H9 (cell line): ENCODE measurements around the gene RABGAP1. TPM values are rescaled to one million over a fixed set of nuclear protein-coding genes. Genes with fewer than 3 reads are reported as not detected.

ENCODE experiments used
- DNase-seq: peaks from one replicate; pipeline ENCODE4 v3.0.0-alpha.2; 2017
- H2AFZ ChIP-seq: one replicate; pipeline ENCODE4 v1.6.1; 2013; ENCODE audit warnings: mild to moderate bottlenecking, low read length, control low read depth, moderate library complexity
- H2AK5ac ChIP-seq: 2 replicates; pipeline ENCODE4 v1.6.1; 2013; ENCODE audit warnings: low read length, control low read depth, mixed read lengths; ENCODE audit not compliant: insufficient read length
- H2BK120ac ChIP-seq: one replicate; pipeline ENCODE4 v1.6.1; 2013; ENCODE audit warnings: low read depth, mild to moderate bottlenecking, low read length, control low read depth, inconsistent platforms; ENCODE audit not compliant: poor library complexity, severe bottlenecking
- H2BK12ac ChIP-seq: 2 replicates; pipeline ENCODE4 v1.6.1; 2013; ENCODE audit warnings: low read length, control low read depth, mixed read lengths, low read depth; ENCODE audit not compliant: insufficient read length
- H2BK15ac ChIP-seq: 2 replicates; pipeline ENCODE4 v1.6.1; 2013; ENCODE audit warnings: low read depth, low read length, control low read depth
- H2BK20ac ChIP-seq: one replicate; pipeline ENCODE4 v1.6.1; 2013; ENCODE audit warnings: low read depth, mild to moderate bottlenecking, low read length, control low read depth, inconsistent platforms; ENCODE audit not compliant: poor library complexity, severe bottlenecking
- H2BK5ac ChIP-seq: 2 replicates; pipeline ENCODE4 v1.6.1; 2013; ENCODE audit warnings: low read length, control low read depth, mixed read lengths; ENCODE audit not compliant: insufficient read length
- H3K14ac ChIP-seq: 2 replicates; pipeline ENCODE4 v1.6.1; 2013; ENCODE audit warnings: low read length, control low read depth; ENCODE audit not compliant: insufficient read depth
- H3K18ac ChIP-seq: 2 replicates; pipeline ENCODE4 v1.6.1; 2013; ENCODE audit warnings: low read depth, mild to moderate bottlenecking, mixed read lengths, low read length, control low read depth; ENCODE audit not compliant: insufficient read length
- H3K23ac ChIP-seq: 2 replicates; pipeline ENCODE4 v1.6.1; 2013; ENCODE audit warnings: low read length, control low read depth, mixed read lengths, low read depth; ENCODE audit not compliant: insufficient read length
- H3K23me2 ChIP-seq: 2 replicates; pipeline ENCODE4 v1.6.1; 2013; ENCODE audit warnings: low read depth, mild to moderate bottlenecking, mixed read lengths, low read length, control low read depth; ENCODE audit not compliant: insufficient read length, poor library complexity, severe bottlenecking
- H3K27ac ChIP-seq: 2 replicates; pipeline ENCODE4 v1.5.1; 2013; ENCODE audit warnings: low read length, control low read depth, mixed read lengths, low read depth; ENCODE audit not compliant: insufficient read length
- H3K27me3 ChIP-seq: 2 replicates; pipeline ENCODE4 v1.6.1; 2013; ENCODE audit warnings: low read length, control low read depth, inconsistent platforms; ENCODE audit not compliant: insufficient read depth
- H3K4ac ChIP-seq: 2 replicates; pipeline ENCODE4 v1.6.1; 2013; ENCODE audit warnings: low read depth, mild to moderate bottlenecking, control low read depth, inconsistent platforms, low read length, moderate library complexity
- H3K4me1 ChIP-seq: 2 replicates; pipeline ENCODE4 v1.6.1; 2013; ENCODE audit warnings: low read length, control low read depth, inconsistent platforms; ENCODE audit not compliant: insufficient read depth
- H3K4me2 ChIP-seq: 2 replicates; pipeline ENCODE4 v1.6.1; 2013; ENCODE audit warnings: low read length, control low read depth, mixed read lengths; ENCODE audit not compliant: insufficient read length, insufficient read depth
- H3K56ac ChIP-seq: 2 replicates; pipeline ENCODE4 v1.6.1; 2013; ENCODE audit warnings: low read depth, mild to moderate bottlenecking, mixed read lengths, low read length, control low read depth; ENCODE audit not compliant: insufficient read length
- H3K79me1 ChIP-seq: 2 replicates; pipeline ENCODE4 v1.6.1; 2013; ENCODE audit warnings: low read depth, mild to moderate bottlenecking, moderate library complexity, low read length, control low read depth, inconsistent platforms; ENCODE audit not compliant: insufficient read depth, poor library complexity, severe bottlenecking
- H3K79me2 ChIP-seq: 2 replicates; pipeline ENCODE4 v1.6.1; 2013; ENCODE audit warnings: low read length, control low read depth, inconsistent platforms; ENCODE audit not compliant: insufficient read depth
- H3K9ac ChIP-seq: 2 replicates; pipeline ENCODE4 v1.6.1; 2013; ENCODE audit warnings: low read length, control low read depth, mixed read lengths; ENCODE audit not compliant: insufficient read length; ENCODE audit errors: extremely low read depth
- H3K9me3 ChIP-seq: one replicate; pipeline ENCODE4 v1.6.1; 2013; ENCODE audit warnings: low read depth, low read length, inconsistent platforms; ENCODE audit not compliant: control insufficient read depth
- H3T11ph ChIP-seq: one replicate; pipeline ENCODE4 v1.6.1; 2013; ENCODE audit warnings: mild to moderate bottlenecking, low read length, control low read depth, inconsistent platforms
- H4K20me1 ChIP-seq: one replicate; pipeline ENCODE4 v1.6.1; 2013; ENCODE audit not compliant: control insufficient read depth, insufficient read length, insufficient read depth
- H4K5ac ChIP-seq: 2 replicates; pipeline ENCODE4 v1.6.1; 2013; ENCODE audit warnings: low read depth, mild to moderate bottlenecking, mixed read lengths, low read length, control low read depth; ENCODE audit not compliant: insufficient read length
- H4K8ac ChIP-seq: replicated peaks from 2 replicates; pipeline ENCODE4 v1.6.1; 2013; ENCODE audit warnings: low read length, control low read depth, mixed read lengths, low read depth; ENCODE audit not compliant: insufficient read length
- H4K91ac ChIP-seq: 2 replicates; pipeline ENCODE4 v1.6.1; 2013; ENCODE audit warnings: low read depth, mild to moderate bottlenecking, moderate library complexity, mixed read lengths, low read length, control low read depth; ENCODE audit not compliant: insufficient read length
- H3K27ac Mint-ChIP-seq, 3 experiments: 2 replicates in 2 of 3; 3 replicates in 1 of 3; pipeline ENCODE4 v1.8.0; 2020 to 2021; ENCODE audit warnings: mixed read lengths in 3 of 3, mild to moderate bottlenecking in 1 of 3, moderate library complexity in 1 of 3
- H3K27me3 Mint-ChIP-seq: 2 replicates; pipeline ENCODE4 v1.8.0; 2021; ENCODE audit warnings: low read depth, mild to moderate bottlenecking, moderate library complexity, mixed read lengths
- H3K36me3 Mint-ChIP-seq, 3 experiments: 2 replicates in 2 of 3; 3 replicates in 1 of 3; pipeline ENCODE4 v1.8.0; 2020 to 2021; ENCODE audit warnings: low read depth in 3 of 3, mixed read lengths in 3 of 3; ENCODE audit not compliant: insufficient read depth in 1 of 3
- H3K4me1 Mint-ChIP-seq, 2 experiments: 2 replicates each; pipeline ENCODE4 v1.8.0; 2020; ENCODE audit warnings: mixed read lengths in 2 of 2
- H3K4me3 Mint-ChIP-seq, 2 experiments: 2 replicates in 1 of 2; 3 replicates in 1 of 2; pipeline ENCODE4 v1.8.0; 2020 to 2021; ENCODE audit warnings: mild to moderate bottlenecking in 2 of 2, mixed read lengths in 2 of 2, moderate library complexity in 1 of 2
- H3K9me3 Mint-ChIP-seq, 2 experiments: 2 replicates in 1 of 2; 3 replicates in 1 of 2; pipeline ENCODE4 v1.8.0; 2020; ENCODE audit warnings: mild to moderate bottlenecking in 2 of 2, mixed read lengths in 2 of 2, moderate library complexity in 1 of 2
- WGBS: extraction: QIAGEN DNeasy Blood & Tissue Kit; methylation state at CpG from one replicate; pipeline ENCODE4 v1.1.7; 2013; ENCODE audit warnings: missing lambda C conversion rate, low lambda C conversion rate, mixed read lengths; ENCODE audit not compliant: insufficient read length; ENCODE audit errors: extremely low coverage; 5-methylcytosine and 5-hydroxymethylcytosine counted together
- total RNA-seq: library from RNA; stranded (reverse); gene quantifications from 2 replicates; pipeline ENCODE4 v1.2.1, GENCODE V29; 2021
- TF ChIP-seq, protein P1 (sequence below): fragments of 200-600 bp; sonication (generic); conservative IDR thresholded peaks from 3 replicates; pipeline ENCODE4 v1.8.0; 2021; ENCODE audit warnings: antibody characterized with exemption, mild to moderate bottlenecking

Gene RABGAP1
- total RNA-seq, 1 experiment from 2014 or later, result 31.6 TPM

DNA sequence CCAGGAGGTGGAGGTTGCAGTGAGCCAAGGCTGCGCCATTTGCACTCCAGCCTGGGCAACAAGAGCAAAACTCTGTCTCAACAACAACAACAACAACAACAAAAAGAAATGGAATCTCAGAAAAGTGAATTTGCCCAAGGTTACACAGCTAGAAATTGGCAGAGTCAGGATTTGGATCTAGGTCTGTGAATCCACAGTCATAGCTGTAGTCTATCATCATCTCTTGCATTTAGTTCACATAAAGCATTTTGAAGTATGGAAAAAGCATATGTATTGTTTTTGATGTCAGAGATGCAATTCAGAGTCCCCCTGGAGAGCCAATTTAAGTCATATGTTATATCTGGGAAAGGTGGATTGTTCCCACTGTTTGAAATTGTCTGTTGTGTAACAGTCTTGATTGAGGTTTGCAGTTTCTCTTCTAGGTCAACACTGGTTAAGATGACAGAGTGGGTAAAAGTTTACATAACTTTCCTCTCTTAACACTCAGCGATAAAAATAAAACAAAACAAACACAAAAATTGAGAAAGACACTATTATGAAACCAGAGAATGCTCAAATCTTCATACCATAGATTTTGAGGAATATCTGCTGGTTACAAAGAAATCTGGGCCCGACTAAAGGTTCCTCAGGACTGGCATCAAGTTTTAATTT lies 71.2 kb downstream of the RABGAP1 start:
- H4K91ac ChIP-seq, result no peak overlapping the region
- H3T11ph ChIP-seq, result no peak overlapping the region
- no peaks in the 10 kb centered on the region for H3K79me1 ChIP-seq
- H2AK5ac ChIP-seq, result no peak overlapping the region
- H2BK12ac ChIP-seq, result no peak overlapping the region
- no peaks in the 10 kb centered on the region for H3K79me2 ChIP-seq
- H3K27me3 ChIP-seq, result no peaks in the 10 kb centered on the region
- Mint-ChIP-seq H3K4me1 (no peaks in the 10 kb centered on the region), H3K4me3 (no peak overlapping the region), H3K9me3 (no peaks in the 10 kb centered on the region), H3K36me3 (peaks cover 27 to 62% (median 44%) of the 10 kb centered on the region in 3 experiments), H3K27ac (no peak overlapping the region; a peak in 1 of 7 replicates), H3K27me3 (no peaks in the 10 kb centered on the region)
- no peaks in the 10 kb centered on the region for H3K23me2 ChIP-seq
- no CpG with 5 or more reads among the region's 3 CpGs for WGBS
- H2BK15ac ChIP-seq, result no peak overlapping the region
- H3K14ac ChIP-seq, result no peak overlapping the region
- H4K20me1 ChIP-seq, result no peaks in the 10 kb centered on the region
- H3K4me1 ChIP-seq, result no peaks in the 10 kb centered on the region
- H3K4me2 ChIP-seq, result no peak overlapping the region
- H2AFZ ChIP-seq, result no peak overlapping the region
- H3K27ac ChIP-seq, result no peak overlapping the region
- H3K9me3 ChIP-seq, result no peaks in the 10 kb centered on the region
- H3K18ac ChIP-seq, result no peak overlapping the region
- DNase-seq, result no peak
- no peak overlapping the region for H3K4ac ChIP-seq
- H3K9ac ChIP-seq, result no peak overlapping the region
- TF ChIP-seq, protein P1, sequence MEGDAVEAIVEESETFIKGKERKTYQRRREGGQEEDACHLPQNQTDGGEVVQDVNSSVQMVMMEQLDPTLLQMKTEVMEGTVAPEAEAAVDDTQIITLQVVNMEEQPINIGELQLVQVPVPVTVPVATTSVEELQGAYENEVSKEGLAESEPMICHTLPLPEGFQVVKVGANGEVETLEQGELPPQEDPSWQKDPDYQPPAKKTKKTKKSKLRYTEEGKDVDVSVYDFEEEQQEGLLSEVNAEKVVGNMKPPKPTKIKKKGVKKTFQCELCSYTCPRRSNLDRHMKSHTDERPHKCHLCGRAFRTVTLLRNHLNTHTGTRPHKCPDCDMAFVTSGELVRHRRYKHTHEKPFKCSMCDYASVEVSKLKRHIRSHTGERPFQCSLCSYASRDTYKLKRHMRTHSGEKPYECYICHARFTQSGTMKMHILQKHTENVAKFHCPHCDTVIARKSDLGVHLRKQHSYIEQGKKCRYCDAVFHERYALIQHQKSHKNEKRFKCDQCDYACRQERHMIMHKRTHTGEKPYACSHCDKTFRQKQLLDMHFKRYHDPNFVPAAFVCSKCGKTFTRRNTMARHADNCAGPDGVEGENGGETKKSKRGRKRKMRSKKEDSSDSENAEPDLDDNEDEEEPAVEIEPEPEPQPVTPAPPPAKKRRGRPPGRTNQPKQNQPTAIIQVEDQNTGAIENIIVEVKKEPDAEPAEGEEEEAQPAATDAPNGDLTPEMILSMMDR, result no peak
- H2BK5ac ChIP-seq, result no peak overlapping the region
- H2BK120ac ChIP-seq, result no peak overlapping the region
- H3K23ac ChIP-seq, result no peak overlapping the region
- no peak overlapping the region for H4K8ac ChIP-seq
- no peak overlapping the region for H2BK20ac ChIP-seq
- H3K56ac ChIP-seq, result no peak overlapping the region
- no peak overlapping the region for H4K5ac ChIP-seq
